Liver (tissue), 9 donors: ENCODE measurements around the gene CHIC2. TPM values are rescaled to one million over a fixed set of nuclear protein-coding genes. Genes with fewer than 3 reads are reported as not detected.

Experiments used
- DNase-seq: peaks from one replicate; pipeline ENCODE4 v3.0.0-alpha.2; 2017; ENCODE audit warnings: low spot score
- H3K27ac ChIP-seq, 2 donors: one replicate each; pipeline ENCODE4 v1.7.0; 2013; ENCODE audit warnings: inconsistent platforms in 2 of 2, low read length in 2 of 2, control low read depth in 1 of 2, low read depth in 1 of 2, mild to moderate bottlenecking in 1 of 2
- H3K27me3 ChIP-seq, 4 donors: one replicate each; pipeline versions ENCODE4 v1.6.1 to v1.7.0; 2013; ENCODE audit warnings: low read length in 3 of 4, inconsistent platforms in 1 of 4, mild to moderate bottlenecking in 1 of 4, moderate library complexity in 1 of 4; ENCODE audit not compliant: control insufficient read depth in 4 of 4, insufficient read depth in 4 of 4
- H3K36me3 ChIP-seq, 4 donors: one replicate each; pipeline versions ENCODE4 v1.6.1 to v1.7.0; 2013; ENCODE audit warnings: low read length in 3 of 4, mild to moderate bottlenecking in 3 of 4, low read depth in 1 of 4, moderate library complexity in 1 of 4; ENCODE audit not compliant: control insufficient read depth in 4 of 4, insufficient read depth in 3 of 4
- H3K4me1 ChIP-seq, 4 donors: one replicate each; pipeline versions ENCODE4 v1.6.1 to v1.7.0; 2013; ENCODE audit warnings: low read length in 3 of 4, mild to moderate bottlenecking in 3 of 4, moderate library complexity in 1 of 4; ENCODE audit not compliant: control insufficient read depth in 4 of 4, insufficient read depth in 4 of 4
- H3K4me3 ChIP-seq, 3 donors: one replicate each; pipeline versions ENCODE4 v1.6.1 to v1.7.0; 2013; ENCODE audit warnings: low read length in 3 of 3, control low read depth in 1 of 3, low read depth in 1 of 3, mild to moderate bottlenecking in 1 of 3
- H3K9ac ChIP-seq, 2 donors: one replicate each; pipeline ENCODE4 v1.7.0; 2013; ENCODE audit warnings: low read length in 2 of 2, mild to moderate bottlenecking in 2 of 2, moderate library complexity in 2 of 2, control low read depth in 1 of 2, low read depth in 1 of 2
- H3K9me3 ChIP-seq, 4 donors: one replicate each; pipeline versions ENCODE4 v1.6.1 to v1.7.0; 2013; ENCODE audit warnings: low read length in 3 of 4; ENCODE audit not compliant: control insufficient read depth in 4 of 4
- EGR1 ChIP-seq, 2 donors: IDR thresholded peaks; 2 replicates each; pipeline ENCODE4 v1.6.1; 2016 to 2018; ENCODE audit warnings: antibody characterized with exemption in 2 of 2, low read depth in 2 of 2
- FOXA1 ChIP-seq: IDR thresholded peaks from 2 replicates; pipeline ENCODE4 v1.6.1; 2016; ENCODE audit warnings: antibody characterized with exemption
- FOXA2 ChIP-seq: IDR thresholded peaks from 2 replicates; pipeline ENCODE4 v1.6.1; 2016; ENCODE audit warnings: antibody characterized with exemption
- HNF4A ChIP-seq, 2 donors: conservative IDR thresholded peaks; 2 replicates each; pipeline ENCODE4 v1.6.1; 2016; ENCODE audit warnings: antibody characterized with exemption in 2 of 2, mild to moderate bottlenecking in 2 of 2
- HNF4G ChIP-seq: IDR thresholded peaks from 2 replicates; pipeline ENCODE4 v1.6.1; 2016; ENCODE audit warnings: antibody characterized with exemption
- JUND ChIP-seq, 2 donors: IDR thresholded peaks; 2 replicates each; pipeline ENCODE4 v1.6.1; 2016; ENCODE audit warnings: antibody characterized with exemption in 2 of 2
- NR2F2 ChIP-seq: IDR thresholded peaks from 2 replicates; pipeline ENCODE4 v1.6.1; 2016; ENCODE audit warnings: antibody characterized with exemption
- RAD21 ChIP-seq, 2 donors: IDR thresholded peaks; 2 replicates each; pipeline ENCODE4 v1.6.1; 2016; ENCODE audit warnings: antibody characterized with exemption in 2 of 2, mild to moderate bottlenecking in 2 of 2
- RXRA ChIP-seq, 2 donors: IDR thresholded peaks; 2 replicates each; pipeline ENCODE4 v1.6.1; 2017 to 2018; ENCODE audit warnings: antibody characterized with exemption in 2 of 2, mild to moderate bottlenecking in 1 of 2
- SP1 ChIP-seq: IDR thresholded peaks from 2 replicates; pipeline ENCODE4 v1.6.1; 2018; ENCODE audit warnings: antibody characterized with exemption, mild to moderate bottlenecking
- TAF1 ChIP-seq: conservative IDR thresholded peaks from 2 replicates; pipeline ENCODE4 v1.6.1; 2016; ENCODE audit warnings: antibody characterized with exemption, mild to moderate bottlenecking
- YY1 ChIP-seq: IDR thresholded peaks from 2 replicates; pipeline ENCODE4 v1.6.1; 2016; ENCODE audit warnings: antibody characterized with exemption, mild to moderate bottlenecking
- WGBS: extraction: QIAGEN DNeasy Blood & Tissue Kit; methylation state at CpG from one replicate; pipeline ENCODE4 v1.1.7; 2013; 5-methylcytosine and 5-hydroxymethylcytosine counted together
- polyA plus RNA-seq, 2 donors: library from polyadenylated mRNA; stranded (reverse) in 1 of 2; unstranded in 1 of 2; fragments of 200-250 nt in 1 of 2; fragments of >200 nt in 1 of 2; fragmentation: Nextera tagmentation in 1 of 2; extraction: Ambion mirVana in 1 of 2; gene quantifications; one replicate each; pipeline versions ENCODE4 v1.2.1 to v1.2.3, GENCODE V29; 2013 to 2015
- total RNA-seq, 2 donors: library from RNA; depleted of rRNA; stranded (reverse); fragments of >200 nt; gene quantifications; one replicate each; pipeline ENCODE4 v1.2.3, GENCODE V29; 2014
- TF ChIP-seq, protein P1 (sequence below): IDR thresholded peaks from 2 replicates; pipeline ENCODE4 v1.6.1; 2016; ENCODE audit warnings: antibody characterized with exemption
- TF ChIP-seq, protein P2 (sequence below): IDR thresholded peaks from 2 replicates; pipeline ENCODE4 v1.6.1; 2016; ENCODE audit warnings: antibody characterized with exemption, mild to moderate bottlenecking
- TF ChIP-seq, protein P3 (sequence below): IDR thresholded peaks from 2 replicates; pipeline ENCODE4 v1.6.1; 2016; ENCODE audit warnings: antibody characterized with exemption
- TF ChIP-seq, protein P4 (sequence below): fragments of 150-350 bp; IDR thresholded peaks from 2 replicates; pipeline ENCODE4 v1.5.1; 2017; ENCODE audit warnings: improper control_type of control experiment, low read depth, low read length; ENCODE audit not compliant: missing input control
- TF ChIP-seq, protein P5 (sequence below): IDR thresholded peaks from 2 replicates; pipeline ENCODE4 v1.6.1; 2016; ENCODE audit warnings: antibody characterized with exemption
- donor health status: healthy.
- donor health status: healthy.
- donor health status: healthy.
- donor health status: healthy.
- donor health status: healthy.

CHIC2 gene
- total and polyA plus RNA-seq, 4 donors = 9.3 to 26.2 (median 18.4) TPM

DNA sequence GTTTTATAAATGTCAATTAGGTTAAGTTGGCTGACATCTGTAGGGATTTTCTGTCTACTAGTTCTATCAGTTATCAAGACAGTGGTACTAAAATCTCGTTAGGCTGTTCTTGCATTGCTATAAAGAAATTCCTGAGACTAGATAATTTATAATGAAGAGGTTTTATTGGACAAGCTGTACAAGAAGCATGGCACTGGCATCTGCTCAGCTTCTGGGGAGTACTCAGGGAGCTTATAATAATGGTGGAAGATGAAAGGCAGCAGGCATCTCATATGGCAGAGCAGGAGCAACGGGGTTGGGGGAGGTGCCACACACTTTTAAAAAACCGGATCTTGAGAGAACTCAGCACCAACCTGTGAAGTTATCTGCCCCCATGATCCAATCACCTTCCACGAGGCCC, 28.2 kb downstream of the CHIC2 start:
- Histone ChIP-seq H3K27me3 (no peaks in the 10 kb centered on the region), H3K27ac (no peak overlapping the region), H3K4me1 (peaks cover 0 to 3% (median 1%) of the 10 kb centered on the region in 4 donors), H3K9me3 (no peaks in the 10 kb centered on the region), H3K4me3 (no peak overlapping the region), H3K36me3 (peaks cover 1 to 7% (median 5%) of the 10 kb centered on the region in 4 donors), H3K9ac (no peak overlapping the region)
- 92% methylated on average over 4 of the region's 4 CpGs for WGBS
- no peak for TF ChIP-seq RAD21 (IDR thresholded peaks at IDR 0.05)
- TF ChIP-seq NR2F2 = no peak
- no peak for TF ChIP-seq HNF4G
- TF ChIP-seq JUND (IDR thresholded peaks at IDR 0.05) = no peak
- no peak for TF ChIP-seq FOXA1
- TF ChIP-seq, protein P1, sequence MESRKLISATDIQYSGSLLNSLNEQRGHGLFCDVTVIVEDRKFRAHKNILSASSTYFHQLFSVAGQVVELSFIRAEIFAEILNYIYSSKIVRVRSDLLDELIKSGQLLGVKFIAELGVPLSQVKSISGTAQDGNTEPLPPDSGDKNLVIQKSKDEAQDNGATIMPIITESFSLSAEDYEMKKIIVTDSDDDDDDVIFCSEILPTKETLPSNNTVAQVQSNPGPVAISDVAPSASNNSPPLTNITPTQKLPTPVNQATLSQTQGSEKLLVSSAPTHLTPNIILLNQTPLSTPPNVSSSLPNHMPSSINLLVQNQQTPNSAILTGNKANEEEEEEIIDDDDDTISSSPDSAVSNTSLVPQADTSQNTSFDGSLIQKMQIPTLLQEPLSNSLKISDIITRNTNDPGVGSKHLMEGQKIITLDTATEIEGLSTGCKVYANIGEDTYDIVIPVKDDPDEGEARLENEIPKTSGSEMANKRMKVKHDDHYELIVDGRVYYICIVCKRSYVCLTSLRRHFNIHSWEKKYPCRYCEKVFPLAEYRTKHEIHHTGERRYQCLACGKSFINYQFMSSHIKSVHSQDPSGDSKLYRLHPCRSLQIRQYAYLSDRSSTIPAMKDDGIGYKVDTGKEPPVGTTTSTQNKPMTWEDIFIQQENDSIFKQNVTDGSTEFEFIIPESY = no peak
- TF ChIP-seq FOXA2 = no peak
- no peak for TF ChIP-seq RXRA (IDR thresholded peaks at IDR 0.05)
- TF ChIP-seq HNF4A (conservative IDR thresholded peaks at IDR 0.05) = no peak
- no peak for TF ChIP-seq TAF1
- no peak for TF ChIP-seq EGR1 (IDR thresholded peaks at IDR 0.05; ENCODE audit: low read depth in 2 of 2)
- TF ChIP-seq, protein P2, sequence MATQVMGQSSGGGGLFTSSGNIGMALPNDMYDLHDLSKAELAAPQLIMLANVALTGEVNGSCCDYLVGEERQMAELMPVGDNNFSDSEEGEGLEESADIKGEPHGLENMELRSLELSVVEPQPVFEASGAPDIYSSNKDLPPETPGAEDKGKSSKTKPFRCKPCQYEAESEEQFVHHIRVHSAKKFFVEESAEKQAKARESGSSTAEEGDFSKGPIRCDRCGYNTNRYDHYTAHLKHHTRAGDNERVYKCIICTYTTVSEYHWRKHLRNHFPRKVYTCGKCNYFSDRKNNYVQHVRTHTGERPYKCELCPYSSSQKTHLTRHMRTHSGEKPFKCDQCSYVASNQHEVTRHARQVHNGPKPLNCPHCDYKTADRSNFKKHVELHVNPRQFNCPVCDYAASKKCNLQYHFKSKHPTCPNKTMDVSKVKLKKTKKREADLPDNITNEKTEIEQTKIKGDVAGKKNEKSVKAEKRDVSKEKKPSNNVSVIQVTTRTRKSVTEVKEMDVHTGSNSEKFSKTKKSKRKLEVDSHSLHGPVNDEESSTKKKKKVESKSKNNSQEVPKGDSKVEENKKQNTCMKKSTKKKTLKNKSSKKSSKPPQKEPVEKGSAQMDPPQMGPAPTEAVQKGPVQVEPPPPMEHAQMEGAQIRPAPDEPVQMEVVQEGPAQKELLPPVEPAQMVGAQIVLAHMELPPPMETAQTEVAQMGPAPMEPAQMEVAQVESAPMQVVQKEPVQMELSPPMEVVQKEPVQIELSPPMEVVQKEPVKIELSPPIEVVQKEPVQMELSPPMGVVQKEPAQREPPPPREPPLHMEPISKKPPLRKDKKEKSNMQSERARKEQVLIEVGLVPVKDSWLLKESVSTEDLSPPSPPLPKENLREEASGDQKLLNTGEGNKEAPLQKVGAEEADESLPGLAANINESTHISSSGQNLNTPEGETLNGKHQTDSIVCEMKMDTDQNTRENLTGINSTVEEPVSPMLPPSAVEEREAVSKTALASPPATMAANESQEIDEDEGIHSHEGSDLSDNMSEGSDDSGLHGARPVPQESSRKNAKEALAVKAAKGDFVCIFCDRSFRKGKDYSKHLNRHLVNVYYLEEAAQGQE = no peak
- TF ChIP-seq, protein P3, sequence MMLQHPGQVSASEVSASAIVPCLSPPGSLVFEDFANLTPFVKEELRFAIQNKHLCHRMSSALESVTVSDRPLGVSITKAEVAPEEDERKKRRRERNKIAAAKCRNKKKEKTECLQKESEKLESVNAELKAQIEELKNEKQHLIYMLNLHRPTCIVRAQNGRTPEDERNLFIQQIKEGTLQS = no peak
- TF ChIP-seq SP1 = no peak
- TF ChIP-seq YY1 = no peak
- no peak for DNase-seq

DNA sequence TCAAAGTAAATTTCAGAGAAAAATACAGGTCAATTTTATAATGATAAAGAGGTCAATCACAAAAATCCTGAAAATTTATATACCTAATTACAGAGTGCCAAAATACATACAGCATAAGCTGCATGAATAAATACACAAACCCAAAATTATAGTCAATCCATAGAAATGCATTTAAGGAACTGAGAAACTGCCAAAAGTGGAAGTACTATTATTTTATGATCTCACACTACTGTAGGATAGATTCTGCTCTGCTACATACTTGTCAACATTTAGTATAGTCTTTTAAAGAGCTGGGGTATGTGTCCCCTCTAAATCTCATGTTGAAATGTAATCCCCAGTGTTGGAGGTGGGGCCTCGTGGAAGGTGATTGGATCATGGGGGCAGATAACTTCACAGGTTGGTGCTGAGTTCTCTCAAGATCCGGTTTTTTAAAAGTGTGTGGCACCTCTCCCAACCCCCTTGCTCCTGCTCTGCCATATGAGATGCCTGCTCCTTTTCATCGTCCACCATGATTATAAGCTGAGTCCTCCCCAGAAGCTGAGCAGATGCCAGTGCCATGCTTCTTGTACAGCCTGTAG, 31.8 kb downstream of the CHIC2 start:
- Histone ChIP-seq H3K9ac (no peak overlapping the region), H3K4me3 (no peak overlapping the region), H3K27ac (no peak overlapping the region), H3K36me3 (peaks cover 0 to 7% (median 1%) of the 10 kb centered on the region in 4 donors), H3K9me3 (no peaks in the 10 kb centered on the region), H3K4me1 (peaks cover 0 to 2% (median under 1%) of the 10 kb centered on the region in 4 donors), H3K27me3 (no peaks in the 10 kb centered on the region)
- TF ChIP-seq NR2F2 (no peak), RAD21 (IDR thresholded peaks at IDR 0.05) (no peak), TAF1 (no peak), RXRA (IDR thresholded peaks at IDR 0.05) (no peak), HNF4G (no peak), FOXA1 (no peak), SP1 (no peak), EGR1 (IDR thresholded peaks at IDR 0.05; ENCODE audit: low read depth in 2 of 2) (no peak), JUND (IDR thresholded peaks at IDR 0.05) (no peak)
- TF ChIP-seq, protein P4, sequence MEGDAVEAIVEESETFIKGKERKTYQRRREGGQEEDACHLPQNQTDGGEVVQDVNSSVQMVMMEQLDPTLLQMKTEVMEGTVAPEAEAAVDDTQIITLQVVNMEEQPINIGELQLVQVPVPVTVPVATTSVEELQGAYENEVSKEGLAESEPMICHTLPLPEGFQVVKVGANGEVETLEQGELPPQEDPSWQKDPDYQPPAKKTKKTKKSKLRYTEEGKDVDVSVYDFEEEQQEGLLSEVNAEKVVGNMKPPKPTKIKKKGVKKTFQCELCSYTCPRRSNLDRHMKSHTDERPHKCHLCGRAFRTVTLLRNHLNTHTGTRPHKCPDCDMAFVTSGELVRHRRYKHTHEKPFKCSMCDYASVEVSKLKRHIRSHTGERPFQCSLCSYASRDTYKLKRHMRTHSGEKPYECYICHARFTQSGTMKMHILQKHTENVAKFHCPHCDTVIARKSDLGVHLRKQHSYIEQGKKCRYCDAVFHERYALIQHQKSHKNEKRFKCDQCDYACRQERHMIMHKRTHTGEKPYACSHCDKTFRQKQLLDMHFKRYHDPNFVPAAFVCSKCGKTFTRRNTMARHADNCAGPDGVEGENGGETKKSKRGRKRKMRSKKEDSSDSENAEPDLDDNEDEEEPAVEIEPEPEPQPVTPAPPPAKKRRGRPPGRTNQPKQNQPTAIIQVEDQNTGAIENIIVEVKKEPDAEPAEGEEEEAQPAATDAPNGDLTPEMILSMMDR = no peak
- TF ChIP-seq, protein P5, sequence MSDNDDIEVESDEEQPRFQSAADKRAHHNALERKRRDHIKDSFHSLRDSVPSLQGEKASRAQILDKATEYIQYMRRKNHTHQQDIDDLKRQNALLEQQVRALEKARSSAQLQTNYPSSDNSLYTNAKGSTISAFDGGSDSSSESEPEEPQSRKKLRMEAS = no peak
- TF ChIP-seq, protein P1 = no peak
- no peak for DNase-seq
- WGBS = 89% methylated on average over 3 of the region's 3 CpGs
